Superior temporal gyrus (tissue), 1 donor: ENCODE data around the gene SLX4.
"Not testable (repeated sequence)": the region's sequence is repeated elsewhere in the genome, so short reads cannot be mapped to it uniquely, and the experiment has no call there.

Experiments
- DNase-seq: peaks from one replicate; pipeline ENCODE4 v3.0.0-alpha.2; 2016; ENCODE audit errors: extremely low spot score

Gene SLX4, protein sequence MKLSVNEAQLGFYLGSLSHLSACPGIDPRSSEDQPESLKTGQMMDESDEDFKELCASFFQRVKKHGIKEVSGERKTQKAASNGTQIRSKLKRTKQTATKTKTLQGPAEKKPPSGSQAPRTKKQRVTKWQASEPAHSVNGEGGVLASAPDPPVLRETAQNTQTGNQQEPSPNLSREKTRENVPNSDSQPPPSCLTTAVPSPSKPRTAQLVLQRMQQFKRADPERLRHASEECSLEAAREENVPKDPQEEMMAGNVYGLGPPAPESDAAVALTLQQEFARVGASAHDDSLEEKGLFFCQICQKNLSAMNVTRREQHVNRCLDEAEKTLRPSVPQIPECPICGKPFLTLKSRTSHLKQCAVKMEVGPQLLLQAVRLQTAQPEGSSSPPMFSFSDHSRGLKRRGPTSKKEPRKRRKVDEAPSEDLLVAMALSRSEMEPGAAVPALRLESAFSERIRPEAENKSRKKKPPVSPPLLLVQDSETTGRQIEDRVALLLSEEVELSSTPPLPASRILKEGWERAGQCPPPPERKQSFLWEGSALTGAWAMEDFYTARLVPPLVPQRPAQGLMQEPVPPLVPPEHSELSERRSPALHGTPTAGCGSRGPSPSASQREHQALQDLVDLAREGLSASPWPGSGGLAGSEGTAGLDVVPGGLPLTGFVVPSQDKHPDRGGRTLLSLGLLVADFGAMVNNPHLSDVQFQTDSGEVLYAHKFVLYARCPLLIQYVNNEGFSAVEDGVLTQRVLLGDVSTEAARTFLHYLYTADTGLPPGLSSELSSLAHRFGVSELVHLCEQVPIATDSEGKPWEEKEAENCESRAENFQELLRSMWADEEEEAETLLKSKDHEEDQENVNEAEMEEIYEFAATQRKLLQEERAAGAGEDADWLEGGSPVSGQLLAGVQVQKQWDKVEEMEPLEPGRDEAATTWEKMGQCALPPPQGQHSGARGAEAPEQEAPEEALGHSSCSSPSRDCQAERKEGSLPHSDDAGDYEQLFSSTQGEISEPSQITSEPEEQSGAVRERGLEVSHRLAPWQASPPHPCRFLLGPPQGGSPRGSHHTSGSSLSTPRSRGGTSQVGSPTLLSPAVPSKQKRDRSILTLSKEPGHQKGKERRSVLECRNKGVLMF (N-terminal part only)

GRCh38 chr16:3611146-3611975 lies at the start of gene SLX4:
Gene SLX4, minus strand, starts transcription at chr16:3611606. Its CDS starts 2,642 bp downstream, at chr16:3608964.
- DNase-seq, result peak; percentile 89

- DNase-seq, result no peak
These were observed 47.8 kb upstream of the SLX4 start for GRCh38 chr16:3659251-3659650.

- no peak for DNase-seq
These were observed 45.4 kb upstream of the SLX4 start for GRCh38 chr16:3656491-3657468.

- not testable (repeated sequence) for DNase-seq
These were observed 44.7 kb upstream of the SLX4 start for GRCh38 chr16:3656160-3656490.

- no peak for DNase-seq
These were observed 44.2 kb upstream of the SLX4 start for GRCh38 chr16:3655396-3656159.

DNA sequence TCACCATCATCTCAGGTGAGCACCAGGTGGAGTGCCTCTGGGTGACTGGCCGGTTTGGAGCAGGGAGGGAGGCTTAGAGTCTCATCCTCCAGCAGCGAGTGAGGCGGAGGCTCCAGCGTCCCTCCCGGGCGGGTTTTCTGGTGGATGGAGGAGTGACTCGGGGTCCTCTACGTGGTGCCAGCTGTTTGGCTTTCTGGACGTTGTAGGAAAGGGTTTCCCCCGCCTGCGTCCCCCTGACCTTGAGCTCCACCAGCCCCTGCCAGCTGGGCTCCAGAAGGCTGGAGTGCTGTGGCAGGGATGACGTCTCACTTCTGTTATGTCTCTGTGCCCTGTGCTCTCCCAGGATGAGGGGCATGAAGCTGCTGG lies 43.6 kb upstream of the SLX4 start:
- DNase-seq, result no peak

GRCh38 chr16:3654249-3654991 lies 43.0 kb upstream of the SLX4 start, which contains the start of gene DNASE1:
Gene DNASE1, plus strand, starts transcription at chr16:3654691. Its CDS starts 683 bp downstream, at chr16:3655374.
- DNase-seq, result peak; percentile 46

GRCh38 chr16:3652373-3653195 lies 41.2 kb upstream of the SLX4 start:
- DNase-seq, result no peak

DNA sequence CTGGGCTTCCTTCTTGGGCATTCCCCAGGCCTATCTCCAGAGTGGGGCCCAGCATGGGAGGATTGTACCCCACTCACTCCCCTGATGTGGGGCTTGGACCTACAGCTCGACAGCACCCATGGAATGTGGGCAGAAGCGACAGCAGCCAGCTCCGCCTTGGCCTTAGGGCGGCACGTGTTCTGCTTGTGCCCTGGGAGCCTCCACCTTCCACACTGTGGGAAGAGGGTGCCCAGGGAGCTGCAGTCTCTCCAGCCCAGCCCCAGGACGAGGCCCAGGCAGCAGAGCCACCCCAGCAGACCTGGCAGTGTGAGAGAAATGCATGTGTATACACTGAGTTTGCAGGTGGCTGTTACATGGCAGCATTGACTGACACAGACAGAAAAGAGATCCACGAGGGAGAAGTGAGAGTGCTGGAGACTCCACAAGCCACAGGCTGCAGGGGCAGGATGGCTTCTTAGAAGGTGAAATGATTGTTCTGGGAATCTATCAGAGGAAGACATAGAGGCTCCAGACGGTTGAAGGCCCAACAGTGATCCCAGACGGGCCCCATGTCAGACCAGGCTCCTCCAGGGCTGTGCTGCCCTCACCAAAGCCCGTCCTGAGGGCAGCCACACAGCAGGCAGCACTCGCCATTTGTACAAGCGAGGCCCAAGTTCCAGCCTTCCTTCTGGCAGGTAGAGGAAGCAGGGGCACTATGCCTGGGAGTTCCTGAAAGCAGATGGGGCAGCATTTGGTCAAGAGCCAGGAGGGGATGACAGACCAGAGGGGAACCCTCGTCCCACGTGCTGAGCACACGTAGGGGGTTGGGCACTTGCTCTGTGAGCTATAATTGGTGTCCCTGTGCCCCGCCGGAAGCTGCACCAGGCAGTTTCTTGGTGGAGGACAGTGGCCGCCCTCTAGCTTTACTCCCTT lies 40.3 kb upstream of the SLX4 start:
- DNase-seq, result no peak

GRCh38 chr16:3650631-3651265 lies 39.3 kb upstream of the SLX4 start:
- DNase-seq, result no peak

DNA sequence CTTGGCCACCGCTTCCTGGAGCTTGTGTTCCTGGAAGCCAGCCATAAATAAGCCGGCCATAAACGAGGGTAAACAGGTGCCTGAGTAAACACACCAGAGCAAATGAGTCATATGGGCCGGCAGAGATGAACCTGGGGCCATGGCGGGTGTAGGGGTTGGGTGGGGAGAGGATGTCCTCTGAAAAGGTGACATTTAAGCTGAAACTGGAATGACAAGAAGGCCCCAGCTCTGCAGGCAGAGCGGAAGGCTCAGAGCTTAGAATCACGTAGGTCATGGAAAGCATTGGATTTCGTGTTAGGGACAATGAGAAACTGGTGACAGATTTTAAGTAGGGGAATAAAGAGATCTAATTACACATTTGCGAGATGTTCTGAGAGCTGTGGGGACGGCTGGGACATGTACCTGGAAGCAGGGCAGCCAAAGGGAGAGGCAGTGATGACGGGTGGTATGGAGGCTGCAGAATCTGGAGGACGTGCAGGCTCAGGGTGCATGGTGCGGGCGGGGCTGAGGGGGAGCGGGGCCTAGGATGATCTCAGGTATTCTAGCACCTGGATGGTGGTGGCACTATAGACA lies 35.0 kb upstream of the SLX4 start:
- DNase-seq, result no peak

GRCh38 chr16:3645504-3646347 lies 34.3 kb upstream of the SLX4 start:
- DNase-seq, result no peak

DNA sequence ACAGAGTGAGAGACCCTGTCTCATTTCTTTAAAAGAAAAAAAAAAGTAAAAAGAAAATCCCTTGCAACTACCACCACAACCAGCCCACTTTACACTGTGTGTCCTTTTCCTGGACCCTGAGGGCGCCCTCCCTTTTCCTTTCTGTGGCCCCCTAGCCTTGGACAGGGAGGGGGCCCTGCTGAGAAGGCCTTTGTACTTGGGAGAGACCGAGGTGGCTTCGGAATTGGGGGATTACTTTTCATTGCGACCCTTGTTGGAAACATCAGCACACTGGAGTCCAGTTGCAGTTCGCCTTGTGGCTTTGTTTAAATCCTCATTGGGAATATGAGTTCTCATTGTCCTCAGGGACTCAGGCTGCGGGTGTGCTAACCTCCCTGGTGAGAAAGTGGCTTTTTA lies 33.7 kb upstream of the SLX4 start:
- DNase-seq, result no peak

GRCh38 chr16:3643095-3643730 lies 31.8 kb upstream of the SLX4 start:
- no peak for DNase-seq
